Measurements from ENCODE around the gene GNAT3. TPM values are rescaled to one million over a fixed set of nuclear protein-coding genes. Genes with fewer than 3 reads are reported as not detected.

Gene GNAT3
- total RNA-seq, 4 donors from 2014 or later: not detected

DNA sequence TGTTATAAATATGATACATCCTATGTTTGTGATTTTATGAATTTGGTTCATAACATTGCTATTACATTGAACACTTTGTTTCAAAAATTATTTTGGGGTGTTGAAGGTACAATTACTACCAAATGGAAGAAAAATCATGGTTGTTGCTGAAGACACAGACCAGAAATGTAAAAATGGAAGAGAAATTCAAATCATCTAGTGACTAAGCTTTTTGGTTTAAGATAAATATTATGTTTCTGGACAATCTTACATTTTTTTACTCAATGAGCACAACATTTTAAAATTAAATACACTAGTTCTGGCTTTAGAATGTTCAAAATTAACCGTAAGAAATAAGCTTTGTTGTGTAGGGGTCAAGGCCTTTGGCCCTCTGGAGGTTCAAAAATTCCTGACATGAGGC is 82.7 kb downstream of the GNAT3 start:
- WGBS, 2 donors: 55 to 68% methylated on average over 1 of the region's 1 CpG
- Histone ChIP-seq H3K9me3 (no peaks in the 10 kb centered on the region), H3K27me3 (no peaks in the 10 kb centered on the region), H3K4me1 (peaks cover 0 to 6% (median 0%) of the 10 kb centered on the region in 4 donors), H3K36me3 (no peaks in the 10 kb centered on the region), H3K4me3 (no peak overlapping the region), H3K27ac (no peak overlapping the region)
- DNase-seq (ENCODE audit: low spot score in 2 of 2): no peak
- TF ChIP-seq, protein P1, sequence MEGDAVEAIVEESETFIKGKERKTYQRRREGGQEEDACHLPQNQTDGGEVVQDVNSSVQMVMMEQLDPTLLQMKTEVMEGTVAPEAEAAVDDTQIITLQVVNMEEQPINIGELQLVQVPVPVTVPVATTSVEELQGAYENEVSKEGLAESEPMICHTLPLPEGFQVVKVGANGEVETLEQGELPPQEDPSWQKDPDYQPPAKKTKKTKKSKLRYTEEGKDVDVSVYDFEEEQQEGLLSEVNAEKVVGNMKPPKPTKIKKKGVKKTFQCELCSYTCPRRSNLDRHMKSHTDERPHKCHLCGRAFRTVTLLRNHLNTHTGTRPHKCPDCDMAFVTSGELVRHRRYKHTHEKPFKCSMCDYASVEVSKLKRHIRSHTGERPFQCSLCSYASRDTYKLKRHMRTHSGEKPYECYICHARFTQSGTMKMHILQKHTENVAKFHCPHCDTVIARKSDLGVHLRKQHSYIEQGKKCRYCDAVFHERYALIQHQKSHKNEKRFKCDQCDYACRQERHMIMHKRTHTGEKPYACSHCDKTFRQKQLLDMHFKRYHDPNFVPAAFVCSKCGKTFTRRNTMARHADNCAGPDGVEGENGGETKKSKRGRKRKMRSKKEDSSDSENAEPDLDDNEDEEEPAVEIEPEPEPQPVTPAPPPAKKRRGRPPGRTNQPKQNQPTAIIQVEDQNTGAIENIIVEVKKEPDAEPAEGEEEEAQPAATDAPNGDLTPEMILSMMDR (IDR thresholded peaks at IDR 0.05): no peak
- TF ChIP-seq POLR2A (IDR thresholded peaks at IDR 0.05): no peak
- TF ChIP-seq EP300 (IDR thresholded peaks at IDR 0.05): no peak

DNA sequence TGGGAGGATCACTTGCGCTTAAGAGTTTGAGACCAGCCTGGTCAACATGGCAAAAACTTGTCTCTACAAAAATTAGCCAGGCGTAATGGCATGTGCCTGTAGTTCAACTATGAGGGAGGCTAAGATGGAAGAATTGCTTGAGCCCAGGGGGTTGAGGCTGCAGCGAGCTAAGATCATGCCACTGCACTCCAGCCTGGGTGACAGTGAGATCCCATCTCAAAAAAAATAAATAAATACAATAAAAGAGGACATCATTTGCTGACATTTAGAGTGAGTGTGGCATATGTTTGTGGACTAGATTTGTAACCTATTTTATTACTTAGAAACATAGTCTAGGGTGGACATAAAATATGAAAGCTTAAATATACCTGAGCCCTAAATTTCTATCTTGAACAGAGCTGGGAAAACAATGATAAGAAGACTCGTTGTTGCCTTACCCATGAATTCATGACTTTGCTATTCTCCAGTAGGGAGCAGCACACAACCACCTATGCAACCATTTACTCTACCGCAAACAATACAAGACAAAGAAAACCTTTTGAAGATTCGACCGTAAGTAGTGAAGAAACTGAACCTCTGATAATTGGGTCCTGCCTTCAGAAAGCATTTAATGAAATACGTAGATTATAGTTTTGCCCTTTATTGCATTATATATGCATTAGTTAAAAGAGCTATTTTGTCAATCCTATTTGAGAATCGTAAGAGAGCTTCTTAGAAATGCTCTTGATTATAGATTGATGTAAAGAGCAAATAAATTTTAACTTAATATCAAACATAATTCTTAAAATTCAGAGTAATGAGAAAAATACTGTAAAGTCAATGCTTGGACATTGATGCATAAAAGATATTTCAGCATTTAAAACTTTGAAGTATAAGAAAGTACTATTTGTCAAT is 83.5 kb downstream of the GNAT3 start:
- Histone ChIP-seq H3K4me3 (no peak overlapping the region), H3K4me1 (peaks cover 0 to 6% (median 0%) of the 10 kb centered on the region in 4 donors), H3K9me3 (no peaks in the 10 kb centered on the region), H3K36me3 (no peaks in the 10 kb centered on the region), H3K27ac (no peak overlapping the region), H3K27me3 (no peaks in the 10 kb centered on the region)
- 42 to 43% methylated on average over 9 of the region's 9 CpGs for WGBS, 2 donors
- peak in 1 of 2 donors; percentile 35 for DNase-seq (ENCODE audit: low spot score in 2 of 2)
- no peak for TF ChIP-seq EP300 (IDR thresholded peaks at IDR 0.05)
- TF ChIP-seq POLR2A (IDR thresholded peaks at IDR 0.05): no peak
- TF ChIP-seq, protein P1 (IDR thresholded peaks at IDR 0.05): peak; percentile 37 to 75 (median 59)

DNA sequence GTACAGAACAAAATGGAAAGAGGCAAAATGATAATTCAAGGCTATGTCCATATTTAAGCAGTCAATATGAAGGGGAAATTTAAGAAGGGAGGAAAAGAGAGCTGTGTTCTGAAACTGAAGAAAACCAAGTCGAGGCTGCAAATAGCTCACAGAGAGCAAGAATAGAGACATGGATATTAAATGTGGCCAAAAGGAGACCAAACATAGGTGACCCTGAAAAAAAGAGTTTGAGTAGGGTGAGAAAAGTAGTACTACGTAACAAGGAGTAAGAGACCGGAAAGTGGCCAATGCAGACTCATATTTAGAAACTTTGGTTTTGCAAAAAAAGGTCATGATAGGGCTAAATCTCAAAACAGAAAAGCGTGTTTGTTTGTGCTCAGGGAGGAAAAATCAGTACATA is 84.6 kb downstream of the GNAT3 start:
- no peaks in the 10 kb centered on the region for H3K9me3 ChIP-seq
- DNase-seq (ENCODE audit: low spot score in 2 of 2): no peak
- no peaks in the 10 kb centered on the region for H3K27me3 ChIP-seq
- H3K4me1 ChIP-seq: peaks cover 0 to 6% (median 0%) of the 10 kb centered on the region in 4 donors
- TF ChIP-seq EP300 (IDR thresholded peaks at IDR 0.05) (no peak), POLR2A (IDR thresholded peaks at IDR 0.05) (no peak)
- TF ChIP-seq, protein P1 (IDR thresholded peaks at IDR 0.05): no peak
- H3K4me3 ChIP-seq: no peak overlapping the region
- no peaks in the 10 kb centered on the region for H3K36me3 ChIP-seq
- H3K27ac ChIP-seq: no peak overlapping the region
- 78% methylated on average over 4 of the region's 4 CpGs for WGBS, 2 donors

DNA sequence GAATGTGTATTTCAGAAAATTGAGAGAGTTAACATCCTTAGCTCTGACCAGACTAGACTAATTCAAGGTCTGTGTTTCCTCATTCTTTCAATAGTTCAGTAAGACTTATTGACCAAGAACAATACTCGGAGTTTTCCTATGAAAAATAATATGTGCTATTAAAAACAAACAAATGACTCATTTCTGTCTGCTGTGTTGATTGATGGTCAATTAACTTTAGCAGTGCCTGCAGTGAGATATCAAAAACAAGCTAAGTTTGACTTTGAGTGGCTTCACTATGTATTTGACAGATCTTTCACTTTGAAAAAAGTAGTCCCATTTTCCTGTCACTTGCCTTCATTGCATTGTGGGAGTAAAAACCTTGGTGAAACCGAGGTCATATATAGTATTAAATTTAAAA is 91.0 kb downstream of the GNAT3 start:
- H3K36me3 ChIP-seq: no peaks in the 10 kb centered on the region
- H3K9me3 ChIP-seq: no peaks in the 10 kb centered on the region
- H3K4me3 ChIP-seq: no peak overlapping the region
- WGBS, 2 donors: 66 to 73% methylated on average over 2 of the region's 2 CpGs
- no peak for DNase-seq (ENCODE audit: low spot score in 2 of 2)
- TF ChIP-seq, protein P1 (IDR thresholded peaks at IDR 0.05): no peak
- TF ChIP-seq POLR2A (IDR thresholded peaks at IDR 0.05) (no peak), EP300 (IDR thresholded peaks at IDR 0.05) (no peak)
- no peak overlapping the region for H3K27ac ChIP-seq
- H3K27me3 ChIP-seq: no peaks in the 10 kb centered on the region
- no peaks in the 10 kb centered on the region for H3K4me1 ChIP-seq

DNA sequence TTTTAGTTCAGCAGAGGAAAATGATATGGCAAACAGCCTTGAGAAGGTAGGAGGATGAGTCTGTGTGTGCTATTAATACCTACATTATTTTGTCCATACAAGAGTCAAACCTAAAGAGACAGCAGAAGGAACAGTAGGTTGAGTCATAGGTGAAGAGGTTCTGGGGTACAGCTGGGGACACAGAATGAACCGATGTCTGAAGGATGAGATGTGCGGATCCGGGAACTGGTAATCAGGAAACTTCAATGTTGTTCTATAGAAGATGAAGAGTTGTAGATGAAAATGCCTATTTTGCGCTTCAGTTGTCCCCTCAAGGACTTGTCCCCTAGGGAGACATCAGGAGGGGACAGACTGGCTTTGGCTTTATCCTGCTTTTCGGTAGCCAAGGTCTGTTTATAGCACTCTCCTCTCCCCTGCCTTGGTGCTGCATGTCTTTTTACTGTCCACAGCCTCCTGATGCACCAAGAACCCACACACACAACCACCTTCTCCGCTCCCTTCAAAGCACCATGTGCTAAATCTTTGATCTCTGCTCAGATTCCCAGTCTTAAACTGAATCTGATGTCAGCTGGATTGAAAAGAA is 94.6 kb downstream of the GNAT3 start:
- TF ChIP-seq EP300 (IDR thresholded peaks at IDR 0.05) (no peak), POLR2A (IDR thresholded peaks at IDR 0.05) (no peak)
- TF ChIP-seq, protein P1 (IDR thresholded peaks at IDR 0.05): no peak
- no peaks in the 10 kb centered on the region for H3K36me3 ChIP-seq
- no peak for DNase-seq (ENCODE audit: low spot score in 2 of 2)
- no peak overlapping the region for H3K4me3 ChIP-seq
- WGBS, 2 donors: 85 to 90% methylated on average over 6 of the region's 6 CpGs
- H3K9me3 ChIP-seq: no peaks in the 10 kb centered on the region
- no peaks in the 10 kb centered on the region for H3K4me1 ChIP-seq
- H3K27ac ChIP-seq: no peak overlapping the region
- H3K27me3 ChIP-seq: no peaks in the 10 kb centered on the region
